ACHN (cell line): ENCODE data around the gene CLOCK.

Experiments
- DNase-seq: peaks from one replicate; pipeline ENCODE4 v3.0.0-alpha.2; 2015
- in situ Hi-C: cut with HindIII; loops from 2 replicates; pipeline ENCODE4 v1.10.0; 2017; ENCODE audit warnings: low sequenced_read_pairs, low pct_ligation_motif_present, low pct_unique_long_range_greater_than_20kb

The CLOCK gene

DNA sequence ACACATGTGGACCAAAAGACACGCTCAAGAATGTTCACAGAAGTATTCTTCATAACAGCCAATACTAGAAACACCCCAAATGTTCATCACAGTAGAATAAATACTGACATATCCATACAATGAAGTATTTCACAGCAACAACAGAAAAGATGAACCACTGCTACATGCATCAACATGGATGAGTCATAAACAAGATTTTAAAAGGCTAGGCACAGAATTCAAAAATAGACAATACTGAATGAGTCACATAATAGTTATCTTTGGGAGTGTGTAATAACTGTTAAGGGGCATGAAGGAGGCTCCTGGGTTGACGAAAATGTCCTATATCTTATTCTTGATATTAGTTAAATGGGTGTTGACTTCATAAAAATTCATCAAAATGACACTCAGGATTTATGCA is 43.5 kb downstream of the CLOCK start:
- in situ Hi-C loops, result no loop called here
- peak; percentile 20 for DNase-seq

DNA sequence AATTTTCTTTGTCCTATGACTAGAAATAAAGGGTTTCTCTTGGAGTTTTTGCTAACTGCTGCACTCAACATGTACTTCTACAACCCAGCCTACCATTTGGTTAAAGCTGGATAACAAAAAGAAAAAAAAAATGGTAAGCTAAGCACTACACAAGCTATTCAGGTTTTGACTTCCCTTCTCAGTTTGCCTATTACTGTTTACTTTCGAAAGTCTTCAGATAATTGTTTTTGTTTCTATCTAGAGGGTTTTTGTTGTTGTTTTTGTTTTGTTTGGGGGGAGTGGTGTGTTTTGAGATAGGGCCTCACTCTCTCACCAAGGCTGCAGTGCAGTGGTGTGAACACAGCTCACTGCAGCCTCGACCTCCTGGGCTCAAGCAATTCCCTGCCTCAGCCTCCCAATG is 46.6 kb downstream of the CLOCK start:
- in situ Hi-C loops, result no loop called here
- no peak for DNase-seq

DNA sequence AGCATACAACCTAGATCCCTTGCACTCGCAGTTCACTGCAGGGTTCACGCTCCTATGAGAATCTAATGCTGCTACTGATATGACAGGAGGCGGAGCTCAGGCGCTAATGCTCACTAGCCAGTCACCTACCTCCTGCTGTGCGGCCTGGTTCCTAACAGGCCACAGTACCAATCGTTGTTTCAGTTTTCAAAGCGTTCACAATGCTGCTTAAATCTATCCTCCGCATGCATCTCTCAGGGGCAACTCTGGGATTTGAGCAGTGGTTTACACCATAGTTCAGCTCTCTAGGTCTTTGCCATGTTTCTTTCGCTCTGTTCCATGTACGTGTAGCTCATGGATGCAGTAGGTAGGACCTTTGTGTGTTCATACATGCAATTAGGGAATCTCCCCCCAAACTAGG is 47.2 kb downstream of the CLOCK start:
- in situ Hi-C loops, result no loop called here
- no peak for DNase-seq

DNA sequence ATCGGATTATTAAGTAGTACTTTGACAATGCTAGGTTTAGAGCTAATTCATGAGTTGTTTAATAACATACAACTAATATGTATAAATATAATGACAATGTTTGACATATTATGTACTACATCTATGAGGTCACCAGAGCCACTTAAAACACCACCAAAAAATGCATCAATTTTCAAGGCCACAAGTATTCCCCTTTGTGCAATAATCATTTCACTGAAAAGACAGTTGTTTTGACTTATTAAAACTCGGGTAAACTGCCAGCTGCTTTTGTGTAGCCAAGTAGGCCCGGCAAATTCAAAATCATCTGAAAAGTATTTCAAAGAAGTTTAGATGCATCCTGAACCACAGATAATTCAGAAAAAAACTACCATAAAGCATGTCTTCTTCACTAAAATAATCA is 48.7 kb downstream of the CLOCK start:
- in situ Hi-C loops, result no loop called here
- DNase-seq, result no peak

DNA sequence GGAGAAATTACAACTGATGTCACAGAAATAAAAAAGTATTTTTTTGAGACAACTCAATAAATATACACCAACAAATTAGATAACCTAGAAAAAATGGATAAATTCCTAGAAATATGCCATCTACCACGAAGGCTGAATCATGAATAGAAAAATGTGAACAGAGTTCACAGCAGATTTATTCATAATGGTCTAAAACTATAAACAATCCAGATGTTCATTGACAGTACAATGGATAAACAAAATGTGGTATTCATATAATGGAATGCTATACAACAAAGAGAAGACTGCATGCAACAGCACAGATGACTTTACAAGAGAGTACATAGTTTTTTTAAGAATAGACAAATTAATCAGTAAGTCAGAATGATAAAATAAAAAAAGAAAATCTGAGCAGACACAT is 55.2 kb downstream of the CLOCK start:
- in situ Hi-C loops, result no loop called here
- no peak for DNase-seq

DNA sequence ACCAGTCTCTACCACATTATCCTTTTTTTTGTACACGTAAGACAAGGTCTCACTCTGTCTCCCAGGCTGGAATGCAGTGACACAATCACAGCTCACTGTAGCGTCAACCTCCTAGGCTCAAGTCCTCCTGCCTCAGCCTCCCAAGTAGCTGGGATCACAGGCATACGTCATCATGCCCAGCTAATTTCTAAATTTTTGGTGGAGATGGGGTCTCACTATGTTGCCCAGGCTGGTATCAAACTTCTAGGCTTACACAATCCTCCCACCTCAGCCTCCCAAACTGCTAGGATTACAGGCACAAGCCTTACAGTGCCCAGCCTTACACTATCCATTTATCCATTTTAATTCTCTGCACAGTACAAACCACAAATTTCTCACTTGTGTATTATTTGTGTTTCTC is 58.0 kb downstream of the CLOCK start:
- no peak for DNase-seq
- in situ Hi-C loops, result no loop called here

DNA sequence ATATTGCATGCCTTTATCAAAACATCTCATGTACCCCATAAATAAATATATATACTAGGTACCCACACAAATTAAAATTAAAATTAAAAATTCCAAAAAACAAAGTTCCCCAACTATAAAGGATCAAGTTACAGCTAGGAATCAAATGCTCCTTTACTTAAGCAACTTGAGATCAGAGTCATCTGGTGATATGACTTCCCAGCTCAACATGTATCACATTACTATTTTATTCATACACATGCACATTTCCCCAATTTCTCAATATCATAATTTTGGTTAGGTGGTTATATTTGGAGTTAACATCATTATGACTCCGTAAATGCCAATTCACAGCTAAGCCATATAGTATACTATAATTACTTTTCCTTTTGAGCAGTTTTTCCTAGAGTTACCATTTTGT is 60.9 kb downstream of the CLOCK start:
- in situ Hi-C loops, result no loop called here
- no peak for DNase-seq

DNA sequence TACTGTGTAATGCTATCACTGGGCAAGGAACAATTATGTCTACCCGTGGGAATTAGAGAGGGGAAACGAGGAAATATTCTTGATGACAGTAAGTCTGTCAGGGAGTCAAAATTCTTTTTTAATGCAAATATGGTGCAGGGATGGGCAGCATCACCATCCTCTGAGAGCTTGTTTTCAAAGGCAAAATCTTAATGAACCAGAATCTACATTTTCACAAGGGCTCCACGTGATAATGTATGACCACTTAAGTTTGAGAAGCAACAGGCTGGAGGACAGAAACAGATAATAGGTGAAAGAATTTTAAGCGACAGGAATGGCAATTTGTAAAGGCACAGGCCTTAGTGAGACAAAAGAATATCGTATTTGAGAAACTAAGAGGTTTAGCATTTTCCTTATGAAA is 63.4 kb downstream of the CLOCK start:
- no peak for DNase-seq
- in situ Hi-C loops, result no loop called here

DNA sequence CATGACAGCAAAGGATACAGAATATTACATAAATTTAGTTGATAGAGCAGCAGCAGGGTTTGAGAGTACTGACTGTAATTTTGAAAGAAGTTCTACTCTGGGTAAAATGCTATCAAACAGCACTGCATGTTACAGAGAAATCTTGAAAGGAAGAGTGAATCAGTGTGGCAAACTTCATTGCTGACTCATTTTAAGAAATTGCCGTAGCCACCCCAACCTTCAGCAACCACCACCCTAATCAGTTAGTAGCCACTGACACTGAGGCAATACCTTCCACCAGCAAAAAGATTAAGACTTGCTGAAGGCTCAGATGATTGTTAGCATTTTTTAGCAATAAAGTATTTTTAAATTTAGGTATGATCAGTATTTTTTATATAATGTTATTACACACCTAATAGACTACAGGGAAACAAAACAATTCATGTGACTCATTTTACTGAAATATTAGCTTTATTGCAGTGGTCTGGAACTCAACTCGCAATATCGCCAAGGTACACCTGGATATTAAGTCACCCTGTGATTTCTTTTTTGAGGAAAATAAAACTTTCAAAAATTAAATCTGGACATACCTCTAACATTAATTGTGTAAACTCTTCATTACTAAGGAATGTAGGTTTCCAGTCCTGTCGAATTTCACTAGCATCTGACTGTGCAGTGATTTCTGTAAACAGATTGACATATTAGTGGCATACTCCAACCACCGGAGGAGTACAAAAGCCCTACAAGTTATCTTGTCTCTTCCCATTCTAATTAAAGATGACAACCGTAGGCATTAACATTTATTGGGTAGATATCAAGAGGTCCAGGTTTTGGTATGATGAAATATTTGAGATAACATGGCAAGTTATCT is 71.1 kb downstream of the CLOCK start:
- DNase-seq, result peak; percentile 37
- in situ Hi-C loops, result no loop called here

DNA sequence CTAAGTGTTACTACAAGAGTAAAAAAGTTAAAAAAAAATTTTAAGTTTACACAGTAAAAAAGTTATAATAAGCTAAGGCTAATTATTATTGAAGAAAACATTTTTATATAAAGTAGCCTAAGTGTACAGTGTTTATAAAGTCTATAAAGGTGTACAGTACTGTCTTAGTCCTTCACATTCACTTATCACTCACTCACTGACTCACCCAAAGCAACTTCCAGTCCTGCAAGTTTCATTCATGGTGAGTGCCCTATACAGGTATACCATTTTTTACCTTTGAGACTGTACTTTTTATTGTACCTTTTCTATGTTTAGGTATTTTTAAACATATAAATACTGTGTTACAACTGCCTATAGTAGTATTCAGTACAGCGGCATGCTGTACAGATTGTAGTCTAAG is 76.7 kb downstream of the CLOCK start:
- in situ Hi-C loops, result no loop called here
- no peak for DNase-seq

DNA sequence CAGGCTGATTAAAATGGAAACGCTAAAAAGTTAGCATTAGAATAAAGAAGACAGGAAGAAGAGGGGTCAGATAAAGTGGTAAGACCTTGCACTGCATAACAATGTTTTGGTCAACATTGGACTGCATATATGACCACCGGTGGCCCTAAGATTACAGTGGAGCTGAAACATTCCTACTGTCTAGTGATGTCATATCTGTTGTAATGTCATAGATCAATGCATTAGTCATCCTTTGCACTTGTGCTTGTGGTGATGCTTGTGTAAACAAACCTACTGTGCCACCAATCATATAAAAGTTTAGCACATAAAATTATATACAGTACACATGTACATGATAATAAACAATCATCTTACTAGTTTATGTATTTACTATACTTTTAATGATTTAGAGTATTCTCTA is 78.0 kb downstream of the CLOCK start:
- in situ Hi-C loops, result no loop called here
- peak; percentile 30 for DNase-seq

DNA sequence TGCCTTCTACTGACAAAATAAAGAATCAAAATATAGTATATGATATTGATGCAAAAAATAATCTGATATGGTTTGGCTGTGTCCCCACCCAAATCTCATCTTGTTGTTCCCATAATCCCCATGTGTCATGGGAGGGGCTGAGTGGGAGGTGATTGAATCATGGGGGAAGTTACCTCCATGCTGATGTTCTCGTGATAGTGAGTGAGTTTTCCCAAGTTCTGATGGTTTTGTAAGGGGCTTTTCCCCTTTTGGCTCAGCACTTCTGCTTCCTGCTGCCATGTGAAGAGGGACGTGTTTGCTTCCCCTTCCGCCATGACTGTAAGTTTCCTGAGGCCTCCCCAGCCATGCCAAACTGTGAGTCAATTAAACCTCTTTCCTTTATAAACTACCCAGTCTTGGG is 80.7 kb downstream of the CLOCK start:
- in situ Hi-C loops, result no loop called here
- DNase-seq, result no peak

DNA sequence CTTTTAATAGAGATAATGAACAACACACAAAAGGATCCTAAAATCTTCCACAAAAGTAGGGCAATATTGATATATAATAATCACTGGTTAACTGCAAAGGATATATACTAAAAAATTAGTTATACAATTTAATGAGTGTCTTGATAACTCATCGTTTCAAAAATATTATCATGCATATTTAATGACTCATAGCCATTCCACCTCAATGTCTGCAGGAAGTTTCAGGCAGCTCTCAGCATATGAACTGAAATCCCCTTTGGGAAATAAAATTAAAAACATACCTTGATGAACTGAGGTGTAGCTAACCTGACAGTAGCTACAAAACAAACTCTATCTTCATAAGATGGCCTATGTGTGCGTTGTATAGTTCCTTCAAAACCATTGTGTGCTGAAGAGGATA is 88.1 kb downstream of the CLOCK start:
- in situ Hi-C loops, result no loop called here
- DNase-seq, result no peak

DNA sequence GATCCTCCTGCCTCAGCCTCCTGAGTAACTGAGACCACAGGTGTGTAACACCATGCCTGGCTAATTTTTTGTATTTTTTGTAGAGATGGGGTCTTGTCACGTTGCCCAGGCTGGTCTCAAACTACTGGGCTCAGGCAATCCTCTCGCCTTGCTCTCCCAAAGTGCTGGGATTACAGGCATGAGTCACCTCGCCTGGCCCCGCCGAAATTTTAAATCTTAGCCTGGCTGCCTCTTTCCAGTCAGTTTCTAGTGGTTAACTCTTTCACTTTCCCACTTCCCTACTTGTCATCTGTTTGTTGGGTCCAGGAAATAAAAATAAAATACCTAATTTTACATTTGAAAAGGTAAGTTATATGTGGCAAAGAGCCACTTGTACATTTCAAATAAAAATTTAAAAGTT is 88.5 kb downstream of the CLOCK start:
- in situ Hi-C loops, result no loop called here
- DNase-seq, result peak; percentile 57

DNA sequence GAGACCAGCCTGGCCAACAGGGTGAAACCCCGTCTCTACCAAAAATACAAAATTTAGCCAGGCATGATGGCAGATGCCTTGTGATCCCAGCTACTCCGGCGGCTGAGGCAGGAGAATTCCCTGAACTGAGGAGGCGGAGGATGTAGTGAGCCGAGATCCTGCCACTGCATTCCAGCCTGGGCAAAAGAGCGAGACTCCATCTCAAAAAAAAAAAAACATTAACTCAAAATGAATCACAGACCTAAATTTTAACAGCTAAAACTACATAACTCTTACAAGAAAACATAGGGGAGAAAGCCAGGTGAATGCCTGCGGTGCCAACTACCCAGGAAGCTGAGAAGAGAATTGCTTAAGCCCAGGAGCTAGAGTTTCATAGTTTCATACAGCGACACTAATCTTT is 96.1 kb downstream of the CLOCK start:
- peak; percentile 42 for DNase-seq
- in situ Hi-C loops, result no loop called here

DNA sequence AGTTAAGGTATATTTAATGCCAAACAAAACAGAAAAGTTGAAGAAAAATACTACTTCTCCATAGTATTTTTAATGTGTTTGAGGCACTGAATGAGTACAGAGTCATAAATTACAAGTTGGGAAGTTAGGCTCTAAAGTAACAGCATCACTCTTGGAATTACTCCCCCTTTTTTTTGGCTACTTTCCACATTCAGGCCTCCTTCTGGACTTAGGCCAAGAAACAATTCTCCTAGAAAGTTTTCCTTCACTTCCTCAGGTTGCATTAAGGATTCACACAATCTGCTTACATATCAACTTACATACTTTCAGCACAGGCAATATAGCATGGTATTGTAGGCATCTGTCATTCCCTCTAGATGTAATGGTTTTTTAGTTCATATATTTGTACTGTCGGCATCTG is 98.9 kb downstream of the CLOCK start:
- peak; percentile 60 for DNase-seq
- in situ Hi-C loops, result no loop called here

DNA sequence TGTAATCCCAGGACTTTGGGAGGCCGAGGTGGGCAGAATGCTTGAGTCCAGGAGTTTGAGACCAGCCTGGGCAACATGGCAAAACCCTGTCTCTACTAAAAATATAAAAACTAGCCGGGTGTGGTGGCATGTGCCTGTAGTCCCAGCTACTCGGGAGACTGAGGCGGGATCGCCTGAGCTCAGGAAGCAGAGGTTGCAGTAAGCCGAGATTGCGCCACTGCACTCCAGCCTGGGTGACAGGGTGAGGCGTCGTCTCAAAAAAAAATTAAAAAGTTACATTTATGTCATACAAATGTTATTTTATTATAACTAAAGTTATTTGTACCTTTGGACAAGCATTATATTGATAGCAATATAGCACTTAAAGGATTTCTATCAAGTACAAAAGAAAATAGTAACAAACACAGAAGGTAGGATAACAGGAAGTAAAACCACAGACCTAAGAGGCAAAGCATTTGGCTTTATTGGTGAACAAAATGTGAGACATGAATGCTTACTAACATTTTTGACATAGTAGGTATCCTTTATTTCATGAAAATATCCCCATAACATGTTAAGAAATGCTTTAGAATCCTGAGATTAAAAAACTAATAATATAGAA is 99.5 kb downstream of the CLOCK start:
- DNase-seq, result no peak
- in situ Hi-C loops, result no loop called here

DNA sequence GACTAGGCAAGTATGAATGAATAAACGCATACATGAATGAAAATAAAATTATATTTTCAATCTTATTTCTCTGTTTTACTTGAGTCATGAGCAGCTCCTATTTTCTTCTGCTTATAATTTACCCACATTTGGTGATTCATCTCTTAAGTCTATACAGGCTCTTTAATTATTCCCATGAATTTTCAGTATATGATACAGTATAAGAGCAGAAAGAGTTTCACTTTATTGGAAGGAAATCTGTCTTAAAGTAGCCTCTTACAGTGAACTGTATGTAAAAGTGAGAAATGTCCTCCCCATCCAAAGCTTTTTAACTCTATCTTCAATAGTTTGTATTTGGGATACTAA is 100.2 kb downstream of the CLOCK start:
- DNase-seq, result no peak
- in situ Hi-C loops, result no loop called here

DNA sequence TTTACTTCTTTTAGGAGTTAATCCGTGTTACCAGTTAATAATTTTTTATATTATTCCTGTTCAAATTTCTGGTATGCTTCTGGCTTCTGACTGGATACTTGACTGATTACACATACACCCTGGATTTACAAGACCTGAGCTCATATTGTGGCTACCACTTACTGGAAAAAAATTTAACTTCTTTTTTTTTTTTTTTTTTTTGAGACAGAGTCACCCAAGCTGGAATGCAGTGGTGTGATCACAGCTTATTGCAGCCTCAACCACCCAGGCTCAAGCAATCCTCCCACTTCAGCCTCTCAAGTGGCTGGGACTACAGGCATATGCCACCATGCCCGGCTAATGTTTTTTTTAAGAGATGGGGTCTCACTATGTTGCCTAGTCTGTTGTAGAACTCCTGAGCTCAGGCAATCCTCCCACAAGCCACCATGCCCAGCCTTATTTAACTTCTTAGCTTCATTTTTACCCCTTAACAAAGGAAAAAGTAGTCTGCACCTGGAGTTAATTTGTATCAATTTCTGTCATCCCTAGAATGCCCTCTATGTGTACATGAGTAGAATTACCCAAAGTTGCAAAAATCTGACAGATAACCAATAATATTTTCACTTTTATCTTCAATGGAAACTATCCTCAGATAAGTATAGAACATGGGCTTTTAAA is 100.7 kb downstream of the CLOCK start:
- in situ Hi-C loops, result no loop called here
- DNase-seq, result peak; percentile 84

DNA sequence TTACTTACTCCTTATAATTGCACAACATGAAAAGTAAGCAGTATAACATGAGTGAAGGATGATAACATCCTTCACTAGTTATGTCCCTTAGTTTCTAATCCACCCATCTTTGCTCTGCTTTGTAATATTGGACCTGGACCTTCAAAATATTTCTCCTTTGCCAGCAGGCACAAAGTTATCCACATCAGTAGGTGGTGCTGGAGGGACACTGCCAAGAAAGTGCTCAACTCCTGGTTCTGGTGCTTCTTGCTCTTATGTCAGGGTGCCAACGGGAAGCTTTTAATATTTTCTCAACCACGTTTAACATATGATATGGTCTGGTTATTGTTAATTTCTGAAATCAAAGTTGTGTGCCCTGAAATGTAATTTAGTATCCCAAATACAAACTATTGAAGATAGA is 101.9 kb downstream of the CLOCK start:
- in situ Hi-C loops, result no loop called here
- DNase-seq, result peak; percentile 68
